Trophoblast cell (in vitro differentiated cells and primary cell): Measurements from ENCODE around the gene ALK.

ENCODE experiments used
- DNase-seq, 2 donors: peaks; one replicate each; pipeline ENCODE4 v3.0.0-alpha.2; 2016
- H2AFZ ChIP-seq: 2 replicates; pipeline ENCODE4 v1.6.1; 2013; ENCODE audit warnings: low read length, moderate library complexity, mild to moderate bottlenecking; ENCODE audit not compliant: insufficient read depth, poor library complexity
- H2AK5ac ChIP-seq: 2 replicates; pipeline ENCODE4 v1.6.1; 2013; ENCODE audit warnings: mild to moderate bottlenecking, low read length
- H2BK120ac ChIP-seq: 2 replicates; pipeline ENCODE4 v1.6.1; 2013; ENCODE audit warnings: low read length, mild to moderate bottlenecking, moderate library complexity; ENCODE audit not compliant: insufficient read depth, poor library complexity
- H2BK12ac ChIP-seq: 2 replicates; pipeline ENCODE4 v1.6.1; 2013; ENCODE audit warnings: mild to moderate bottlenecking, low read length, moderate library complexity
- H2BK5ac ChIP-seq: 2 replicates; pipeline ENCODE4 v1.6.1; 2013; ENCODE audit warnings: low read length, low read depth, moderate library complexity, mild to moderate bottlenecking; ENCODE audit not compliant: poor library complexity
- H3K14ac ChIP-seq: 2 replicates; pipeline ENCODE4 v1.6.1; 2013; ENCODE audit warnings: mild to moderate bottlenecking, low read length
- H3K18ac ChIP-seq: 2 replicates; pipeline ENCODE4 v1.6.1; 2013; ENCODE audit warnings: mild to moderate bottlenecking, low read length
- H3K23ac ChIP-seq: 2 replicates; pipeline ENCODE4 v1.6.1; 2013; ENCODE audit warnings: low read length
- H3K27ac ChIP-seq: 2 replicates; pipeline ENCODE4 v1.5.1; 2013; ENCODE audit warnings: low read depth, mild to moderate bottlenecking, inconsistent platforms, low read length, moderate library complexity
- H3K27me3 ChIP-seq: 2 replicates; pipeline ENCODE4 v1.6.1; 2013; ENCODE audit warnings: inconsistent platforms, mild to moderate bottlenecking, low read length, moderate library complexity; ENCODE audit not compliant: insufficient read depth
- H3K36me3 ChIP-seq, 2 experiments: 1 replicate in 1 of 2; 2 replicates in 1 of 2; pipeline ENCODE4 v1.6.1; 2013; ENCODE audit warnings: low read length in 2 of 2, mild to moderate bottlenecking in 2 of 2, moderate library complexity in 1 of 2; ENCODE audit not compliant: insufficient read depth in 2 of 2, control insufficient read depth in 1 of 2
- H3K4ac ChIP-seq: 2 replicates; pipeline ENCODE4 v1.6.1; 2013; ENCODE audit warnings: low read depth, mild to moderate bottlenecking, low read length, moderate library complexity
- H3K4me1 ChIP-seq, 2 experiments: 1 replicate in 1 of 2; 2 replicates in 1 of 2; pipeline ENCODE4 v1.6.1; 2013; ENCODE audit warnings: low read length in 2 of 2, mild to moderate bottlenecking in 2 of 2, moderate library complexity in 1 of 2; ENCODE audit not compliant: insufficient read depth in 2 of 2, control insufficient read depth in 1 of 2
- H3K4me2 ChIP-seq: 2 replicates; pipeline ENCODE4 v1.6.1; 2013; ENCODE audit warnings: inconsistent platforms, mild to moderate bottlenecking, low read length, moderate library complexity
- H3K4me3 ChIP-seq: 2 replicates; pipeline ENCODE4 v1.5.1; 2013; ENCODE audit warnings: mild to moderate bottlenecking, low read depth, low read length, inconsistent platforms
- H3K79me1 ChIP-seq: one replicate; pipeline ENCODE4 v1.6.1; 2013; ENCODE audit warnings: low read length
- H3K79me2 ChIP-seq: 2 replicates; pipeline ENCODE4 v1.6.1; 2013; ENCODE audit warnings: low read length, mild to moderate bottlenecking; ENCODE audit not compliant: control insufficient read depth, insufficient read depth, poor library complexity
- H3K9ac ChIP-seq: 2 replicates; pipeline ENCODE4 v1.6.1; 2013; ENCODE audit warnings: mild to moderate bottlenecking, low read length
- H3K9me3 ChIP-seq: 2 replicates; pipeline ENCODE4 v1.6.1; 2013; ENCODE audit warnings: low read depth, mild to moderate bottlenecking, control low read depth, inconsistent platforms, low read length; ENCODE audit not compliant: insufficient read depth
- H4K12ac ChIP-seq: 2 replicates; pipeline ENCODE4 v1.6.1; 2013; ENCODE audit warnings: low read depth, mild to moderate bottlenecking, low read length, moderate library complexity
- H4K8ac ChIP-seq: 2 replicates; pipeline ENCODE4 v1.6.1; 2013; ENCODE audit warnings: low read depth, mild to moderate bottlenecking, low read length, moderate library complexity
- H4K91ac ChIP-seq: one replicate; pipeline ENCODE4 v1.6.1; 2013; ENCODE audit warnings: low read depth, mild to moderate bottlenecking, low read length, moderate library complexity
- WGBS: extraction: QIAGEN DNeasy Blood & Tissue Kit; methylation state at CpG from one replicate; pipeline ENCODE4 v1.1.7; 2013; ENCODE audit warnings: missing lambda C conversion rate; ENCODE audit not compliant: insufficient read length, insufficient coverage; ENCODE audit errors: extremely low coverage; 5-methylcytosine and 5-hydroxymethylcytosine counted together

Gene ALK

GRCh38 chr2:29182334-29182733 is 739.1 kb downstream of the ALK start:
- no CpG with 5 or more reads among the region's 1 CpG for WGBS

DNA sequence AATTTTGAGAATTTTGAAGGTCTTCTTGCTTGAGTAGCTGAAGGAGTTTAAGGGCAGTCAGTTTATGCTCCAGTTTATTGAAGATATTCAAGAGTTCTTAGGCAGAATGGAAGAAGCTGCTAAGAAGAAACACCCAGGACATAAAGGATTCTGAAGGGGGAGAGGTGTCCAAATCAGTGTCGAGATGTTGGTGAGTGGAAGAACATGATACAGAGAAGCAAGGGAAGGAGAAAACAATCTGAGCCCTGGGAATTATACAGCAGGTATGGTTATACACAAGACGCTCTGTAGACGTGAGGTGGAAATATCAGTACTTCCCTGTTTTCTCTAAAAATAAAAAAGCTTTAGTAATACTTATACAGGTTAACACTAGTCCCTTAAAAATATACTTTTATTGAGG is 746.0 kb downstream of the ALK start:
- no CpG with 5 or more reads among the region's 3 CpGs for whole genome bisulfite sequencing

More at GRCh38 chr2:29182334-29182733, 739.1 kb downstream of the ALK start:
- H3K9ac ChIP-seq, result no peak overlapping the region
- peaks cover under 1% of the 10 kb centered on the region for H3K9me3 ChIP-seq
- H2BK12ac ChIP-seq, result no peak overlapping the region
- H4K91ac ChIP-seq, result no peak overlapping the region
- no peak overlapping the region for H3K4me3 ChIP-seq
- H2BK120ac ChIP-seq, result no peak overlapping the region
- H2AFZ ChIP-seq, result no peak overlapping the region
- H3K79me1 ChIP-seq, result no peaks in the 10 kb centered on the region
- H2AK5ac ChIP-seq, result no peak overlapping the region
- H3K79me2 ChIP-seq, result no peaks in the 10 kb centered on the region
- no peak overlapping the region for H4K8ac ChIP-seq
- no peaks in the 10 kb centered on the region for H3K36me3 ChIP-seq
- no peak overlapping the region for H3K27ac ChIP-seq
- no peaks in the 10 kb centered on the region for H3K27me3 ChIP-seq
- H3K4ac ChIP-seq, result no peak overlapping the region
- DNase-seq, result no peak
- H3K23ac ChIP-seq, result no peak overlapping the region
- no peaks in the 10 kb centered on the region for H3K4me1 ChIP-seq
- no peak overlapping the region for H3K18ac ChIP-seq
- H3K14ac ChIP-seq, result no peak overlapping the region
- no peak overlapping the region for H4K12ac ChIP-seq
- H3K4me2 ChIP-seq, result no peak overlapping the region
- no peak overlapping the region for H2BK5ac ChIP-seq

GRCh38 chr2:29174937-29175336 is 746.4 kb downstream of the ALK start:
- no peak for DNase-seq
- H2AFZ ChIP-seq, result no peak overlapping the region

More for the DNA sequence above, 746.0 kb downstream of the ALK start:
- Histone ChIP-seq H3K9ac (no peak overlapping the region), H2AK5ac (no peak overlapping the region), H2BK5ac (no peak overlapping the region), H3K9me3 (no peaks in the 10 kb centered on the region), H3K79me1 (no peaks in the 10 kb centered on the region), H3K18ac (no peak overlapping the region), H3K4me2 (no peak overlapping the region), H3K23ac (no peak overlapping the region), H2BK12ac (no peak overlapping the region), H3K27me3 (no peaks in the 10 kb centered on the region), H2BK120ac (no peak overlapping the region), H4K12ac (no peak overlapping the region), H4K8ac (no peak overlapping the region), H3K36me3 (no peaks in the 10 kb centered on the region), H4K91ac (no peak overlapping the region), H3K14ac (no peak overlapping the region), H3K27ac (no peak overlapping the region), H2AFZ (no peak overlapping the region), H3K4me3 (no peak overlapping the region), H3K79me2 (no peaks in the 10 kb centered on the region), H3K4ac (no peak overlapping the region), H3K4me1 (no peaks in the 10 kb centered on the region)
- DNase-seq, result no peak

DNA sequence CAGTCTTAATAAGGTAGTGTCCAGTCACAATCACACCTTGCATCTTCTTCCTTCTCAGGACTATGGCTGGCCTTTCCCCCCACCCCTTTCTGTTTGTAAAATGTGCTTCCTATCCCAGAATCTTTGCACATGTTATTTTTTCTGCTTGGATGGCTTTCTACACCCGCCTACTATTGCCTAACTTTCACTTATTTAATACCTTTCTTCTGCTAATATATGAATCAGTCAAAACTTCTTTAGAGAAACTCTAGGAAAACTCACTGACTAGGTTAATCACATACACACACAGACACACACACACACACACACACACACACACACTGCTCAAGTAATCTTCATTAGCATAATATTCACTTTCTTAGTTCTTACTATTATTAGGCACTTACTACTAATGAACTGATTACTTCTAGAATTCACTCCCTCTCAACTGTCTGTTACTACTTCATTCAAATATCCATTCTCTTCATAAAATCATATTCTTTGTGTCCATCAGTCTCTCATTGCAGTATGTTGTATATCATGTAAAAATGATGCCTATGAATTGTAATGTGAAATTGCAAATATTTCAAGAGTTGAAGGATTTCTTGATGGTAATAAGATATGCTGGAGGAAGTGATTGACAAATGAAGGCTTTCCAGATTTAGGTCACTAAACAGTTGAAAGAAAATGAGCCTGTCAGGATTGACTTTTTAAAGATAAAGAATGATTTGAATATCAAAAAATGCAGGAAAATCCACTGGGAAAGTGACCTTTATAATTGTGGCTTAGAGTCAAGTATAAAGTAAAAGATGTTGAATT is 754.9 kb downstream of the ALK start:
- Histone ChIP-seq H4K12ac (no peak overlapping the region), H3K79me2 (no peaks in the 10 kb centered on the region), H3K79me1 (no peaks in the 10 kb centered on the region), H4K8ac (no peak overlapping the region), H3K4me3 (no peak overlapping the region), H2BK12ac (no peak overlapping the region), H3K27me3 (no peaks in the 10 kb centered on the region), H2BK5ac (no peak overlapping the region), H3K4ac (no peak overlapping the region), H3K18ac (no peak overlapping the region), H2AFZ (no peak overlapping the region), H2AK5ac (no peak overlapping the region), H3K9me3 (no peaks in the 10 kb centered on the region), H3K14ac (no peak overlapping the region), H3K4me1 (no peaks in the 10 kb centered on the region), H2BK120ac (no peak overlapping the region), H4K91ac (no peak overlapping the region), H3K36me3 (no peaks in the 10 kb centered on the region), H3K23ac (no peak overlapping the region), H3K27ac (no peak overlapping the region), H3K9ac (no peak overlapping the region), H3K4me2 (no peak overlapping the region)
- WGBS, result no CpG with 5 or more reads among the region's 1 CpG
- no peak for DNase-seq

More at GRCh38 chr2:29174937-29175336, 746.4 kb downstream of the ALK start:
- no peak overlapping the region for H2BK12ac ChIP-seq
- H3K4me3 ChIP-seq, result no peak overlapping the region
- no peak overlapping the region for H2BK5ac ChIP-seq
- no peak overlapping the region for H3K14ac ChIP-seq
- H3K18ac ChIP-seq, result no peak overlapping the region
- no peaks in the 10 kb centered on the region for H3K79me2 ChIP-seq
- H3K9ac ChIP-seq, result no peak overlapping the region
- H2BK120ac ChIP-seq, result no peak overlapping the region
- no peak overlapping the region for H2AK5ac ChIP-seq
- WGBS, result no CpG with 5 or more reads among the region's 2 CpGs
- H4K8ac ChIP-seq, result no peak overlapping the region
- H3K4ac ChIP-seq, result no peak overlapping the region
- H3K4me1 ChIP-seq, result no peaks in the 10 kb centered on the region
- no peaks in the 10 kb centered on the region for H3K27me3 ChIP-seq
- H3K36me3 ChIP-seq, result no peaks in the 10 kb centered on the region
- no peak overlapping the region for H3K23ac ChIP-seq
- H4K91ac ChIP-seq, result no peak overlapping the region
- no peaks in the 10 kb centered on the region for H3K9me3 ChIP-seq
- H4K12ac ChIP-seq, result no peak overlapping the region
- no peak overlapping the region for H3K27ac ChIP-seq
- H3K79me1 ChIP-seq, result no peaks in the 10 kb centered on the region
- no peak overlapping the region for H3K4me2 ChIP-seq
